AG10803 (cell line): Measurements from ENCODE around the gene GIPC2.
"Not testable (repeated sequence)": the region's sequence is repeated elsewhere in the genome, so short reads cannot be mapped to it uniquely, and the experiment has no call there.

Source experiments
- DNase-seq: peaks from one replicate; pipeline ENCODE4 v3.0.0; 2010; ENCODE audit warnings: low read depth
- H3K4me3 ChIP-seq: 2 replicates; pipeline ENCODE4 v1.5.1; 2011; ENCODE audit warnings: mild to moderate bottlenecking, low read length, control low read depth
- CTCF ChIP-seq: conservative IDR thresholded peaks from 2 replicates; pipeline ENCODE4 v1.5.1; 2011; ENCODE audit warnings: mild to moderate bottlenecking, low read length, control low read depth, inconsistent platforms

Gene GIPC2

GRCh38 chr1:78054972-78055371 is 9.2 kb downstream of the GIPC2 start:
- no peak for TF ChIP-seq CTCF
- DNase-seq = no peak
- no peak overlapping the region for H3K4me3 ChIP-seq

- no peak for TF ChIP-seq CTCF
- no peak overlapping the region for H3K4me3 ChIP-seq
- DNase-seq = no peak
Measured at GRCh38 chr1:78055565-78056132, 9.9 kb downstream of the GIPC2 start.

GRCh38 chr1:78058670-78059069 is 12.9 kb downstream of the GIPC2 start:
- no peak for TF ChIP-seq CTCF
- no peak for DNase-seq
- H3K4me3 ChIP-seq = no peak overlapping the region

GRCh38 chr1:78060857-78061563 is 15.2 kb downstream of the GIPC2 start:
- DNase-seq = no peak
- no peak for TF ChIP-seq CTCF
- H3K4me3 ChIP-seq = no peak overlapping the region

GRCh38 chr1:78061825-78062523 is 16.2 kb downstream of the GIPC2 start:
- TF ChIP-seq CTCF = no peak
- no peak overlapping the region for H3K4me3 ChIP-seq
- peak; percentile 75 for DNase-seq

- DNase-seq, H3K4me3 ChIP-seq: not testable (repeated sequence)
Measured at GRCh38 chr1:78064886-78065285, 19.1 kb downstream of the GIPC2 start.

GRCh38 chr1:78068681-78069283 is 23.0 kb downstream of the GIPC2 start:
- DNase-seq = no peak
- no peak for TF ChIP-seq CTCF
- no peak overlapping the region for H3K4me3 ChIP-seq
